ENCODE data around the gene COMT.

The COMT gene

GRCh38 chr22:19969141-19969928 lies 27.8 kb downstream of the COMT start:
- no peak for DNase-seq (ENCODE audit: low read depth in 2 of 2)

- no peak for DNase-seq (ENCODE audit: low read depth in 2 of 2)
These were observed 28.5 kb downstream of the COMT start for GRCh38 chr22:19970031-19970478.

- no peak for DNase-seq (ENCODE audit: low read depth in 2 of 2)
These were observed 29.1 kb downstream of the COMT start for GRCh38 chr22:19970479-19971275.

- DNase-seq (ENCODE audit: low read depth in 2 of 2) = no peak
These were observed 29.9 kb downstream of the COMT start for GRCh38 chr22:19971276-19972124.

GRCh38 chr22:19972251-19972650 lies 30.7 kb downstream of the COMT start:
- DNase-seq (ENCODE audit: low read depth in 2 of 2) = no peak

- DNase-seq (ENCODE audit: low read depth in 2 of 2) = no peak
These were observed 31.3 kb downstream of the COMT start for GRCh38 chr22:19972652-19973550.

GRCh38 chr22:19973551-19974267 lies 32.1 kb downstream of the COMT start:
- DNase-seq (ENCODE audit: low read depth in 2 of 2) = no peak

GRCh38 chr22:19974268-19974861 lies 32.8 kb downstream of the COMT start:
- no peak for DNase-seq (ENCODE audit: low read depth in 2 of 2)

GRCh38 chr22:19974935-19975706 lies 33.5 kb downstream of the COMT start:
- DNase-seq (ENCODE audit: low read depth in 2 of 2) = no peak

GRCh38 chr22:19975707-19976035 lies 34.1 kb downstream of the COMT start:
- DNase-seq (ENCODE audit: low read depth in 2 of 2) = no peak

- DNase-seq (ENCODE audit: low read depth in 2 of 2) = no peak
These were observed 35.1 kb downstream of the COMT start for GRCh38 chr22:19976671-19977070.

GRCh38 chr22:19977296-19978243 lies 36.0 kb downstream of the COMT start:
- no peak for DNase-seq (ENCODE audit: low read depth in 2 of 2)

GRCh38 chr22:19978748-19979147 lies 37.2 kb downstream of the COMT start:
- DNase-seq (ENCODE audit: low read depth in 2 of 2) = no peak

- DNase-seq (ENCODE audit: low read depth in 2 of 2) = no peak
These were observed 38.3 kb downstream of the COMT start for GRCh38 chr22:19979712-19980493.

- DNase-seq (ENCODE audit: low read depth in 2 of 2) = no peak
These were observed 39.2 kb downstream of the COMT start for GRCh38 chr22:19980766-19981165.

- DNase-seq (ENCODE audit: low read depth in 2 of 2) = no peak
These were observed 39.8 kb downstream of the COMT start for GRCh38 chr22:19981171-19981960.

Data from fibroblast of skin of left biceps (primary cell).